AG04449 (cell line): ENCODE results near the gene MRPS15.
"Not testable (repeated sequence)": the region's sequence is repeated elsewhere in the genome, so short reads cannot be mapped to it uniquely, and the experiment has no call there.

ENCODE experiments used
- CTCF ChIA-PET: fragments of 350-600 bp; formaldehyde crosslinking; extraction: SDS; loops from one replicate; lab custom pipeline; 2021; ENCODE audit warnings: antibody characterized with exemption; lab: Yijun Ruan, JAX
- POLR2A ChIA-PET: fragments of 400-600, 350-600 bp; formaldehyde crosslinking; extraction: SDS; loops from one replicate; lab custom pipeline; 2020; ENCODE audit warnings: antibody characterized with exemption, inconsistent platforms; lab: Yijun Ruan, JAX
- DNase-seq: peaks from one replicate; pipeline ENCODE4 v3.0.0-alpha.2; 2010; ENCODE audit warnings: low read depth, low spot score
- H3K4me3 ChIP-seq: 2 replicates; pipeline ENCODE4 v1.5.1; 2011; ENCODE audit warnings: low read depth, mild to moderate bottlenecking, control low read depth, low read length
- TF ChIP-seq, protein P1 (sequence below): IDR thresholded peaks from one replicate; pipeline ENCODE4 v1.5.1; 2011; ENCODE audit warnings: mild to moderate bottlenecking, moderate library complexity, low read length, control low read depth, inconsistent platforms; ENCODE audit not compliant: insufficient read depth; ENCODE audit errors: missing control alignments

Gene MRPS15

DNA sequence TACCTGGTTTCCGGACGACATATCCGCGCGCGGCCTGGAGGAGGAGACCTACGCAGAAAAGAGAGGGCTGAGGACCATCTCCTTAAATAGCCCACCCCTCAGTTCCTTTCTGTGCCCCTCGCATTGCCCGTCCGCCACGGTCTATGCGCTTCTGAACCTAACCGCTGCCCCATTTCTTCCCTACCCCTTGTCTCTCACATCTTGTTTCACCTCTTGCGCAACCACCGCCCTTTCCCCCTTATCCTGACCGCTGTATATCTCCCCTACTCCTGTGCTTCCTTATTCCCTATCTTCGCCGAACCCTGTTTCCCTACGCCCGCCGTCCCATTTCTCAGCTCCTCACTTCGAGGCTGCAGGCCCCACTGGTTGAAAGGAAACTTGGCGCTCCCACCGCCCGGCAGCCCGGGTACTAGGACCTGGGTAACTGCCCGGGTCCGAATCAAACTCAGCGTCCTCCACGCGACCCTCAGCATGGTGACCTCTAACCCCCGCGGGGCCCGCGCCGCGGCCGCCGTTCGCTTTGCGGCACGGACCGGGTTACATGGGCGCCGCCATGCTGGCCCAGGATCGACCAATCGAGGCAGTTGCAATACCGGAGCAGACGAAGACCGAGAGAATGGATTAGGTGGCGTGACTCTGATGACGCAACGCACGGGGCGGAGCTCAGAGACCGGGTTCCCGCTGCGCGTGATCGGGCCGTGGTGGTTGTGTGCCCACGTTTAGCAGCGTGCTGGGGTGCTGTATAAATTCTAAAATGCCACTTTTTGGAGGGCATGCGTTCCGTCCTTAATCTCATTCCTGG, at the start of gene MRPS15:
Gene MRPS15, minus strand, starts transcription at position 582 of the 802 bp plus-strand sequence. Its CDS starts 109 bp downstream, at position 473.
- TF ChIP-seq, protein P1, sequence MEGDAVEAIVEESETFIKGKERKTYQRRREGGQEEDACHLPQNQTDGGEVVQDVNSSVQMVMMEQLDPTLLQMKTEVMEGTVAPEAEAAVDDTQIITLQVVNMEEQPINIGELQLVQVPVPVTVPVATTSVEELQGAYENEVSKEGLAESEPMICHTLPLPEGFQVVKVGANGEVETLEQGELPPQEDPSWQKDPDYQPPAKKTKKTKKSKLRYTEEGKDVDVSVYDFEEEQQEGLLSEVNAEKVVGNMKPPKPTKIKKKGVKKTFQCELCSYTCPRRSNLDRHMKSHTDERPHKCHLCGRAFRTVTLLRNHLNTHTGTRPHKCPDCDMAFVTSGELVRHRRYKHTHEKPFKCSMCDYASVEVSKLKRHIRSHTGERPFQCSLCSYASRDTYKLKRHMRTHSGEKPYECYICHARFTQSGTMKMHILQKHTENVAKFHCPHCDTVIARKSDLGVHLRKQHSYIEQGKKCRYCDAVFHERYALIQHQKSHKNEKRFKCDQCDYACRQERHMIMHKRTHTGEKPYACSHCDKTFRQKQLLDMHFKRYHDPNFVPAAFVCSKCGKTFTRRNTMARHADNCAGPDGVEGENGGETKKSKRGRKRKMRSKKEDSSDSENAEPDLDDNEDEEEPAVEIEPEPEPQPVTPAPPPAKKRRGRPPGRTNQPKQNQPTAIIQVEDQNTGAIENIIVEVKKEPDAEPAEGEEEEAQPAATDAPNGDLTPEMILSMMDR: no peak
- H3K4me3 ChIP-seq: peak within 1 kb of the TSS; percentile 85
- ChIA-PET POLR2A (interaction anchor here (0.7 to 1.4 kb wide), 3 partner anchors 10 to 13 kb away, joined by 3 to 16 read pairs (median 4); partner anchors contain the start of gene OSCP1), CTCF (interaction anchor here (0.7 to 1.4 kb wide), 3 partner anchors 9 to 971 kb away, joined by 3 to 5 read pairs (median 4); partner anchors contain the start of gene OSCP1)
- peak; percentile 68 for DNase-seq

DNA sequence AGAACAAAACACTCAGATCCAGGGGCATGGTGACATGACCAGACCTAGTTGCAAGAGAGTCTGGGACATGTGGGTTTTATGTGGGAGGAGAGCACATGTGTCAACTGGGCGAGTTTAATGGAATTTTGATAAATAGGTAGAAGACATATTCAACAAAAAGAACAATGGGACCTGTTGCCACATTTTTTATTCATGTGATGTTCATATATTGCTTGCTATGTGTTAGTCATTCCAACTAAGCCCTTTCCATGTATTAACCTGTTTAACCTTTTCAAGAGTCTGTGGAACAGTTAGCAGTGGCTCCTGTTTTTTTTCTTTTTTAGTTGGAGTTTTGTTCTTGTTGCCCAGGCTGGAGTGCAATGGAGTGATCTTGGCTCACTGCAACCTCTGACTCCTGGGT, 48.7 kb upstream of the MRPS15 start:
- TF ChIP-seq, protein P1: no peak
- ChIA-PET CTCF (no interaction called here), POLR2A (no interaction called here)
- no peak overlapping the region for H3K4me3 ChIP-seq
- DNase-seq: no peak

DNA sequence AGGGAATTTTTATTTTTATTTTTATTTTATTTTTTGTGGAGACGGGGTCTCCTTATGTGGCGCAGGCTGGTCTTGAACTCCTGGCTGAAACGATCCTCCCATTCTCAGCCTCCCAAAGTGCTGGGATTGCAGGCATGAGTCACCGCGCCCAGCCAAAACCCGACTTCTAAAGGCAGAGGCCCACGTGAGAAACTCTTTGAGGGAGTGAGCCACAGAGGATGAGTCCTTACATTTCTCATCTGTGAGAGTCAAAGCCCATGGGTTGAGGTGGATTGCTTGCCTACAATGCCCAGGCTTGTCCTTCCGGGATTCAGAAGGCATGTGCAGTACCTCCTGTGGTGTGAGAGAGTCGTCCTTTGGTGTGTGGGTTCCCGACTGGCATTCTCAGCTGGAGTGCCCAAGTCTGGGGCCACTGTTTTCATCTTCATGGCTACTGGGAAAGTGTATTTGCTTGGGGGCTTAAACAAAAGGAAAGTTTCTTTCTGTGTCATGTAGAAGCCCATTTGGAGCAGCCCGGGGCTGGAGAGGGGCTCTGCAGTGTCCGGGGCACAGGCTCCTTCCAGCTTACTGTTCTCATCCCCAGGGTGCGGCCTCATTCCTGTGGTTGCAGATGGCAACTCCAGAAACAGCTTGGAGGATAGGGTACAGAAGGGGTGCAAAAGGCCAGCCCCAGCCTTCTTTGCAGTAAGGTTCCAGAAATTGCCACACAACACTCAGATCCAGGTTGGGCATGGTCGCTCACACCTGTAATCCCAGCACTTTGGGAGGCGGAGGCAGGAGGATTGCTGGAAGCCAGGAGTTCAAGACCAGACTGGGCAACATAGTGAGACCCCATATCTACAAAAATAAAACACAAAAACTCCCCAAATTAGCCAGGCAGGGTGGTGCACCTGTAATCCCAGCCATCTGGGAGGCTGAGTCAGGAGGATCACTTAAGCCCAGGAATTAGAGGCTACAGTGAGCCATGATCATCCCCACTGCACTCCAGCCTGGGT, 47.9 kb upstream of the MRPS15 start:
- ChIA-PET POLR2A (no interaction called here), CTCF (no interaction called here)
- DNase-seq: no peak
- H3K4me3 ChIP-seq: no peak overlapping the region
- TF ChIP-seq, protein P1: no peak

DNA sequence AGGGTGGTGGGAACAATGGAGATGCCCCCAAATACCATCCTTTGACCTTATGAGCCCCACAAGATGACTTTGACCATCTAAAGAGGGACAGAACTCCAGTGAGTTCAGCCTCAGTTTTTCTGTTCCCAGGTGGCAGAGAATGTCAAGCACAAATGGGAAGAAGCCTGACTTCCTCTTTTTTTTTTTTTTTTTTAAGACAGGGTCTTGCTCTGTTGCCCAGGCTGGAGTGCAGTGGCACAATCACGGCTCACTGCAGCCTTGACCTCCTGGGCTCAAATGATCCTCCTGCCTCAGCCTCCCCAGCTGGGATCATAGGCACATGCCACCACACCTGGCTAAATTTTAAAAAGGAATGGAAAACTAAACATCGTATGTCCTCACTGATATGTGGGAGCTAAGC, 47.0 kb upstream of the MRPS15 start:
- DNase-seq, POLR2A ChIA-PET: not testable (repeated sequence)

DNA sequence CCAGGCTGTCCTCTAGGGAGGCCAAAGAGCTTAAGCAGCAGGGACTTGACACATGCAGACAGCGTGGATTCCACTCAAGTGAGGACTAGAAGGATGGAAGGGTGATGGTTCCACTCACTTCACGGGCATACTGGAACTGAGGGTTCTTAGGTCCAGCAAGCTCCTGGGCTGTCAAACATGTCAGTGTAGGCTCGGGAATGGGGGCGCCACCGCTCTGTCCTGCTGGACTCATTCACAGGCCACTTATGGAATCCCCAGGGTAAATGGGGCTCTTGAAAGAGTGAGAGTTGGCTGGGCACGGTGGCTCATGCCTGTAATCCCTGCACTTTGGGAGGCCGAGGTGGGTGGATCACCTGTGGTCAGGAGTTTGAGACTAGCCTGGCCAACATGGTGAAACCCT, 46.2 kb upstream of the MRPS15 start:
- H3K4me3 ChIP-seq: no peak overlapping the region
- TF ChIP-seq, protein P1: no peak
- CTCF ChIA-PET: no interaction called here
- no peak for DNase-seq
- POLR2A ChIA-PET: no interaction called here

More for the DNA sequence above, 47.0 kb upstream of the MRPS15 start:
- CTCF ChIA-PET, H3K4me3 ChIP-seq: not testable (repeated sequence)

DNA sequence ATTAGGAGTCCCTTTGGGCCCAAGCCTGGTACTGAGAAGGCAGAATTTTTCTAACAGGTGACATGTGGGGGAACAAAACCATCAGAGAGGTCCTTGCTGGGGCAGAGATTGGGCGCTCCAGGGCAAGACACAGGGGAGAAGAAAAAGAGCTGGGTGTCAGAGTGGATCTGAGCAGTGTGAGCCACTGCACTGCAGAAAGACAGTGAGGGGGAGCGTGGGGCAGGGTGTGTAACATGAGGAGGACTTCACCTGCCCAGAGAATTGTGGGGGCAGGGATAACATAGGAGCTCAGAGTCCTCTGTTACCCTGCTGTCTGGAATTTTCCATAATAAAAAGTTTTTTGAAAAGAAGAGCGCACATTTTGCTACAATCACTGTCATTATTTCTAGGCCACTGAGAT, 44.1 kb upstream of the MRPS15 start:
- POLR2A ChIA-PET: no interaction called here
- CTCF ChIA-PET: interaction anchor here (3.6 kb wide), 1 partner anchor 9 kb away, joined by 37 read pairs; no protein-coding TSS in a partner anchor

More for the DNA sequence above, 44.1 kb upstream of the MRPS15 start:
- no peak for DNase-seq
- TF ChIP-seq, protein P1: no peak
- no peak overlapping the region for H3K4me3 ChIP-seq
